GM18873 (cell line): ENCODE data around the gene CD44.
"Not testable (repeated sequence)": the region's sequence is repeated elsewhere in the genome, so short reads cannot be mapped to it uniquely, and the experiment has no call there.

Experiments
- ATAC-seq: cut with Tn5 transposase; IDR thresholded peaks from one replicate; pipeline ENCODE4 v1.9.1; 2021; ENCODE audit warnings: mild to moderate bottlenecking, moderate library complexity, moderate number of reproducible peaks; ENCODE audit not compliant: unreplicated experiment, low FRiP score

The CD44 gene

DNA sequence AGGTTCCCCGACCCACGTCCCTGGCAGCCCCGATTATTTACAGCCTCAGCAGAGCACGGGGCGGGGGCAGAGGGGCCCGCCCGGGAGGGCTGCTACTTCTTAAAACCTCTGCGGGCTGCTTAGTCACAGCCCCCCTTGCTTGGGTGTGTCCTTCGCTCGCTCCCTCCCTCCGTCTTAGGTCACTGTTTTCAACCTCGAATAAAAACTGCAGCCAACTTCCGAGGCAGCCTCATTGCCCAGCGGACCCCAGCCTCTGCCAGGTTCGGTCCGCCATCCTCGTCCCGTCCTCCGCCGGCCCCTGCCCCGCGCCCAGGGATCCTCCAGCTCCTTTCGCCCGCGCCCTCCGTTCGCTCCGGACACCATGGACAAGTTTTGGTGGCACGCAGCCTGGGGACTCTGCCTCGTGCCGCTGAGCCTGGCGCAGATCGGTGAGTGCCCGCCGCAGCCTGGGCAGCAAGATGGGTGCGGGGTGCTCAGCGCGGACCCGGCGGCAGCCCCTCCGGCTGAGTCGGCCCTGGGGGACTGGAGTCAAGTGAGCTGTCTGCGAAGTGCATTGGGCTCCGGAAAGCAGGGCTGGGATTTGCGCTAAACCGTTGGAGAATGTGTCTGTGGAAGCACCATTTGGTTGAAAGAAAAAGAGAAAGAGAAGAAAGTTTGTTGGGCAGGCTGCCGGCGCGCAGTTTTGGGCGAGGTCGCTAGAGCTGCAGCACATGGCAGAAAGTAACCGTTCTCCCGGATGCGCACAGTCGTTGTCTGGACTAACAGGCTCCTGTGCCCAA, at the start of gene CD44:
CD44 (plus strand) TSS at position 229 of the 779 bp plus-strand sequence; CDS start at position 362, 133 bp downstream.
- no peak for ATAC-seq

- ATAC-seq: peak; percentile 66
Measured at GRCh38 chr11:35089666-35090065, 49.3 kb upstream of the CD44 start.

DNA sequence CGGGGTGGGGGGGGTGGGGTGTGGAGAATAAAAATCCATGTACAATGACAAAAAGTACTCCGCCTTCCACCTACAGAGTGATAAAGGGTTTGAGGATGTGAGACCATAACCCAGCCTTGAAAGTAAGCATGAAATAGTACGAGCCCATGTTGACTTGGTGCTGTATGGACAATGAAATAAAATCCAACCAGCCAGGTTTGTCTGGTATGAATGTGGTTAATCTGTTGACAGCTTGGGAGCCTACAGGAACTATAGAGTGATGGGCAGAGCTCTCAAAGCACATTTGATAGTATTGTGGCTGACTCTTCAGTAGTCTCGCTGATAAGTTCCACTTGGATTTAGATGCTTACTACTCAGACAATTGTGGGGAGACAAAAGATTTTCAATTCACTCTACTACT, 48.8 kb upstream of the CD44 start:
- ATAC-seq: no peak

DNA sequence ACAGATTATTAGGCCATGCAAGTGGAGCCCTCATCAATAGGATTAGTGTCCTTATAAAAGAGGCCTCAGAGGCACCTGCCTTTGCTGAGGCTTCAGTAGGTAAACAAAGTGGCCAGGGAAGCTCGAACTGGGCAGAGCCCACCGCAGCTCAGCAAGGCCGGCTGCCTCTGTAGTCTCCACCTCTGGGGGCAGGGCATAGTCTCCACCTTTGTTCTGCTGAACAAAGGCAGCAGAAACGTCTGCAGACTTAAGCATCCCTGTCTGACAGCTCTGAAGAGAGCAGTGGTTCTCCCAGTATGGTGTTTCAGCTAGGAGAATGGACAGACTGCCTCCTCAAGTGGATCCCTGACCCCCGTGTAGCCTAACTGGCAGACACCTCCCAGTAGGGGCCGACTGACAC, 48.0 kb upstream of the CD44 start:
- not testable (repeated sequence) for ATAC-seq

DNA sequence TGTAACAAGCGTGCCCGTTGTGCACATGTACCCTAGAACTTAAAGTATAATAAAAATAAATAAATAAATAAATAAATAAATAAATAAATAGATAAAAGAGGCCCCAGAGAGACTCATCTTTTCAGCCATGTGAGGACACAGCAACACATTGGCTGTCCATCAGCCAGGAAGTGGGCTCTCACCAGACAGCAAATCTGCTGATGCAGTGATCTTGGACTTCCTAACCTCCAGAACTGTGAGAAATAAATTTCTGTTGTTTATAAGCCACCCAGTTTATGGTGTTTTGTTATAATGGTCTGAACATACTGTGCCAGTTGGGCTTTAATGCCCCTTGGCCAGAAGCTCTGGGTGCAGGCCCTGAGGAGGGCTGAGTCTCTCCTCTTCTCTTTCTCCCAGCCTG, 42.2 kb upstream of the CD44 start:
- ATAC-seq: no peak

GRCh38 chr11:35097814-35098455, 41.0 kb upstream of the CD44 start:
- no peak for ATAC-seq

DNA sequence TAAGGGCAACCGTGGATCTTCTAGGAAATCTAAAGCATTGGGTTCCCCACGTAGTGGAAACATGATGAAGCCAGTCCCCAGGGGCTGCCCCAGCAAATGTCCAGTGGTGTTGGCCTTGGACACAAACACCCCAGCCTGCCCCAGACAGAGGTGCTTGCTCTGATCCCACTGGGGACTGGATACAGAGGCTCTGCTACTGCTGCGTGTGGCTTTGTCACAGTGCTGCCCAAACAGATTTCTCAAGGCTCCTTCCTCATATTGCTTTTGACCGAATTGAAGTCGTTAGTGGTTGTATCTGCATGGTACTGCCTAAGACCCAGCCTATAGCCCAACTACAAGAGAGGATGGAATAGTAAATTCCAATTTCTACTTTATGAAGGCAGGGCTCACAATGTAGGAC, 40.1 kb upstream of the CD44 start:
- no peak for ATAC-seq

GRCh38 chr11:35099278-35100012, 39.5 kb upstream of the CD44 start:
- no peak for ATAC-seq

DNA sequence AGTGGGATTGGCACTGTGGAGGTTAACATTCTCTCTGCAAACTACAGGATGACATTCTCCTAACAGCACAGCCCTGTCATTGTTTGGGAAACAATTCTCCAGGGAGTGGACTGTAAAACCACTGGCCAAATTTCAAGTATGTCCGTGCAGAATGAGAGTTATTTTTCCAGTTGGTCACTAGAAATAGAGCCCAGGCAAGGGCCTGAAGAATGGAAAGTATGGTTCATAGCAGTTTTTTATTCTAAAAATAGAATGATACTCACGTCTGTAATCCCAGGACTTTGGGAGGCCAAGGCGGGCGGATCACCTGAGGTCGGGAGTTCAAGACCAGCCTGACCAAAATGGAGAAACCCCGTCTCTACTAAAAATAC, 39.0 kb upstream of the CD44 start:
- no peak for ATAC-seq

GRCh38 chr11:35101223-35101622, 37.7 kb upstream of the CD44 start:
- ATAC-seq: no peak

DNA sequence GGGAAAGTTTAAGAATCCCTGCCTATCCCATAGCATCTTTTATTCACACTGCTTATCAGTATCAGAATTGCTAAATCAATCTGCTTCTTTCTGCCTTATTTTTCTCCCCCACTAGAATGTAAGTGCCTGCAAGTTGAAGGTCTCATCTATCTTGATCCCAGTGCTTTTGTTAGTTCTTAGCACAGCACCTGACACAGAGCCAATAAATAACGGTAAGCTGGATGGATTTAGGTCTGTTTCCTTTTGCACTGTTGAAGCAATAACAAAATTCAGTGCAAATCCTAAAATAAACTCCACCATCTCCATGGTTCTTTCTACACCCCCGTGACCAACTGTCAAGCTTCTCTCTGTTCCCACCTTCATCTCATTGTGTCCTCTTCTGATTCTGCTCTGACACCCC, 36.7 kb upstream of the CD44 start:
- no peak for ATAC-seq

DNA sequence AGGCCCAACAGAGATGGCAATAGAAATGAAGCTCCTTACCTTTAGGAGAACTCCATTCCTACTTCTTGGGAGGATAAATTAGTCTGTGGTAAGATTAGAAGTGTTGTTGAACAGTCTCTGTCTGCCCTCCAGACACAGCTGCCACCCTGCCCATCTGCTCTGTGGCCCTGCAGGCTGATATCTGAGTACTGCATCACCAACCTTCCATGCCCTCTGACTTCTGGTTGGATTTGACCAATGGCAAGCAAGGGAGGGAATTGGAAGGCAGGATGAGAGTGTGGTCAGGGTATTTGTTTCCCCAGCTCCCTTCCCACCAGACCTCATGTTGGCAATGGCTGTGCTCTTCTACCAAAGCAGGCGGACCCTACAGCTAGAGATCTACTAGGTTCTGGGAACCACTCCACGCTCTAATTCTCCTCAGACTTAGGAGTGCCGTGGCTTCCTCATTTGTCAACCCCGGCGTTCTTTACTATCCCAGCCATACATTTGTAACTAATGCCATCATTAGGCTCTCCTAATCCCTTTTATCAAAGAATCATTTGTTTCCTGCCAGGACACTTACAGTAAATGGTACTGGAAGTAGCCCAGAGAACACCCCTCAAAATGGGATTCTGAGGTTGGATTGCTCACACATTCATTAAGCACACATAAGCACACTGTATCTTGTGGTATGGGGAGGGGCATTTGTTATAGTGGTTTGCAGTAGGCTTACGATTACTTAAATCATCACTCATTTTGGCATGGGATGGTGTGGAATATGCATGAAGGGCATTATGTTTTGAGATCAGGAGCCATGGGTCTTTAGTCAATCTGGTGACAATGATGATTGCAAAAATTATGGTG, 35.4 kb upstream of the CD44 start:
- no peak for ATAC-seq

GRCh38 chr11:35104655-35105054, 34.3 kb upstream of the CD44 start:
- ATAC-seq: no peak

DNA sequence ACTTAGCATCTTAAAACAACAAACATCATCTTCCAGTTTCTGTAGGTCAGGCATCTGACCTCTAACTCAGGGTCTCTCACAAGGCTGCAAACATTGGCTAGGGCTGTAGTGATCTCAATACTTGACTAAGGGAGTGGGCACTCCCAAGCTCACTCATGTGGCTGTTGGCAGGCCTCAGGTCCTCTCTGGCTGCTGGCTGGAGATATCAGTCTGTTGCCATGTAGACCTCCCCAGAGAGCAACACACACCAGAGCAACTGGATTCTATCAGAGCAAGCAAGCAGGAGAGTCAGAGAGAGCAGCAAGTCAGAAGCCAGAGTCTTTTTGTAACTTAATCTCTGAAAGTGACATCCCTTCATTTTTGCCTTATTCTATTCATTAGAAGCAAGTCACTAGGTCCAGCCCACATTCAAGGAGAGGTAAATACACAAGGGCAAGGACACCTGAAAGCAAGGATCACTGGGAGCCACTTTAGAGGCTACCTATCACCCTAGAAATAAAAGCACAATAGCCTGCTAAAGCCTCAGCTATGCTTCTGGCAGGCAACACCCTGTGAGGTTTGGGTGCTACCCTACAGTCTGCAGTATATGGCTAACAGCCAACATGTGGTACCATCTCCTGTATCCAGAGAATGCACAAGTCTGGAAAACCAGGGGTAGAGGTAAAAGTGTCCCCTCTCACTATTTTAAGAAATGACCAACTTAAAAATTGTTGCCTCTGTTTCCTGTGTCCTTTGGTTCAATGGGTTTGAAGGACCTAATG, 33.5 kb upstream of the CD44 start:
- no peak for ATAC-seq

- peak; percentile 70 for ATAC-seq
Measured at GRCh38 chr11:35106595-35106994, 32.4 kb upstream of the CD44 start.

DNA sequence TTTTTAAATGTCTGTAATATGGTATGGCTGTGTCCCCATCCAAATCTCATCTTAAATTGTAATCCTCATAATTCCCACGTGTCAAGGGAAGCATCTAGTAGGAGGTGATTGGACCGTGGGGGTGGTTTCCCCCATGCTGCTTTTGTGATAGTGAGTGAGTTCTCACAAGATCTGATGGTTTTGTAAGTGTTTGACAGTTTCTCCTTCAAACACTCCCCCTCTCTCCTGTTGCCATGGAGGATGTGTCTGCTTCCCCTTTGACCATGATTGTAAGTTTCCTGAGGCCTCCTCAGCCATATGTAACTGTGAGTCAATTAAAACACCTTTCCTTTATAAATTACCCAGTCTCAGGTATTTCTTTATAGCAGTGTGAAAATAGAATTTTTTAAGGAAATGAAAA, 31.1 kb upstream of the CD44 start:
- no peak for ATAC-seq

- not testable (repeated sequence) for ATAC-seq
Measured at GRCh38 chr11:35108336-35108735, 30.6 kb upstream of the CD44 start.

DNA sequence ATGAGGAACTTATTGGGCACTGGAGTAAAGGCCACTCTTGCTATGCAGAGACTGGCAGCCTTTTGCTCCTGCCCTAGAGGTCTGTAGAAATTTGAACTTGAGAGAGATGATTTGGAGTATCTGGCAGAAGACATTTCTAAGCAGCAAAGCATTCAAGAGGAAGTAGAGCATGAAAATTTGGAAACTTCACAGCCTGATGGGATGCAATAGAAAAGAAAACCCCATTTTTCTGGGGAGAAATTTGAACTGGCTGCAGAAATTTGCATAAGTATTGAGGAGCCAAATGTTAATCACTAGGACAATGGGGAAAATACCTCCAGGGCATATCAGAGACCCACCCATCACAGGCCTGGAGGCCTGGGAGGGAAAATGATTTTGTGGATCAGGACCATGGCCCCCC, 29.9 kb upstream of the CD44 start:
- no peak for ATAC-seq

DNA sequence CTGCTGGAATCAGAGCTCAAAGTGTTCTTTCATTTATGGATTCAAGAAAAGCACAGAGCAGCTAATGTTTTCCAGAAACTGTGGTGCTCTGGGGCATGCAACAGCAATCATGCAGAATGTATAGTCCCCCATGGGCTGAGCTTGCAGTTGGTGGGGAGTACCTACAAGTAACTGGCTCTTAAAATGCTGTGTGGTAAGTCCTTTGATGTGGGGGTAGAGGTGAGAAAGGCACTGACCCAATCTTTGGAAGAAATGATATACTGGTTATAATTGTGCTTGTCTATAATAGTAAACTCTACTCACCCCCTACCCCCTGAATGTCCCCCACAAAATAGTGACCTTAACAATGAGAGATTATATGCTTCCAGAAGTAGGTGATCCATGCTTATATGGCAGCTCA, 29.1 kb upstream of the CD44 start:
- no peak for ATAC-seq
